GM23248 (cell line): ENCODE data around the gene ZNF584. TPM values are rescaled to one million over a fixed set of nuclear protein-coding genes. Genes with fewer than 3 reads are reported as not detected.

Source experiments
- DNase-seq: peaks from one replicate; pipeline ENCODE4 v3.0.0-alpha.2; 2015
- H2AFZ ChIP-seq: fragments of 200-600 bp; sonication (generic); 2 replicates; pipeline ENCODE4 v1.6.1; 2016; ENCODE audit warnings: antibody characterized with exemption
- H3F3A ChIP-seq: fragments of 200-600 bp; sonication (generic); 2 replicates; pipeline ENCODE4 v1.6.1; 2016; ENCODE audit warnings: mild to moderate bottlenecking, antibody characterized with exemption, mixed run types; ENCODE audit not compliant: insufficient read depth
- H3K27ac ChIP-seq: fragments of 200-600 bp; sonication (generic); 2 replicates; pipeline ENCODE4 v1.5.1; 2016; ENCODE audit warnings: mild to moderate bottlenecking
- H3K27me3 ChIP-seq: fragments of 200-600 bp; sonication (generic); replicated peaks from 2 replicates; pipeline ENCODE4 v1.6.1; 2016; ENCODE audit warnings: mild to moderate bottlenecking; ENCODE audit not compliant: insufficient read depth
- H3K36me3 ChIP-seq: fragments of 200-600 bp; sonication (generic); 2 replicates; pipeline ENCODE4 v1.6.1; 2016; ENCODE audit warnings: low read depth, mild to moderate bottlenecking
- H3K4me1 ChIP-seq: fragments of 200-600 bp; sonication (generic); 2 replicates; pipeline ENCODE4 v1.6.1; 2016; ENCODE audit warnings: mild to moderate bottlenecking; ENCODE audit not compliant: insufficient read depth
- H3K4me2 ChIP-seq: fragments of 200-600 bp; sonication (generic); one replicate; pipeline ENCODE4 v1.6.1; 2016; ENCODE audit warnings: mild to moderate bottlenecking; ENCODE audit not compliant: unreplicated experiment
- H3K4me3 ChIP-seq: fragments of 200-600 bp; sonication (generic); 2 replicates; pipeline ENCODE4 v1.5.1; 2016; ENCODE audit warnings: mild to moderate bottlenecking
- H3K79me2 ChIP-seq: fragments of 200-600 bp; sonication (generic); 2 replicates; pipeline ENCODE4 v1.6.1; 2016; ENCODE audit warnings: mild to moderate bottlenecking; ENCODE audit not compliant: insufficient read depth
- H3K9ac ChIP-seq: fragments of 200-600 bp; sonication (generic); 2 replicates; pipeline ENCODE4 v1.6.1; 2016; ENCODE audit warnings: mild to moderate bottlenecking
- H3K9me2 ChIP-seq: fragments of 200-600 bp; sonication (generic); 2 replicates; pipeline ENCODE4 v1.6.1; 2016; ENCODE audit warnings: mixed run types, mild to moderate bottlenecking, moderate library complexity; ENCODE audit not compliant: insufficient read depth
- H3K9me3 ChIP-seq: fragments of 200-600 bp; sonication (generic); one replicate; pipeline ENCODE4 v1.6.1; 2017; ENCODE audit warnings: low read depth
- H4K20me1 ChIP-seq: fragments of 200-600 bp; sonication (generic); 2 replicates; pipeline ENCODE4 v1.6.0; 2016; ENCODE audit not compliant: insufficient read depth
- EZH2 ChIP-seq: fragments of 200-600 bp; sonication (generic); IDR thresholded peaks from 2 replicates; pipeline ENCODE4 v1.6.1; 2018; ENCODE audit warnings: antibody characterized with exemption, mild to moderate bottlenecking; ENCODE audit not compliant: insufficient read depth, poor library complexity, severe bottlenecking
- EZH2phosphoT487 ChIP-seq: fragments of 200-600 bp; sonication (generic); IDR thresholded peaks from 2 replicates; pipeline ENCODE4 v1.6.1; 2018; ENCODE audit warnings: antibody characterized with exemption, moderate library complexity, mild to moderate bottlenecking, low read depth; ENCODE audit not compliant: insufficient read depth
- WGBS, 2 experiments: methylation state at CpG; one replicate each; pipeline ENCODE4 v1.1.6; 2015 to 2017; ENCODE audit warnings: low lambda C conversion rate in 2 of 2, low coverage in 1 of 2; ENCODE audit errors: missing lambda C conversion rate in 2 of 2; 5-methylcytosine and 5-hydroxymethylcytosine counted together
- in situ Hi-C: fragments of 300-500 bp; cut with MboI; formaldehyde crosslinking; loops from 2 replicates; pipeline ENCODE4 v1.15.0; 2020
- polyA plus RNA-seq: library from polyadenylated mRNA; unstranded; fragments of >200 nt; fragmentation: Nextera tagmentation; extraction: Ambion mirVana; gene quantifications from 2 replicates; pipeline ENCODE4 v1.2.1, GENCODE V29; 2016
- total RNA-seq: library from RNA; depleted of rRNA; stranded (reverse); fragments of >200 nt; shearing (Covaris generic); gene quantifications from 2 replicates; pipeline ENCODE4 v1.2.3, GENCODE V29; 2014

Gene ZNF584
- total and polyA plus RNA-seq, 2 experiments from 2014 or later = 12.7 to 14.6 TPM

DNA sequence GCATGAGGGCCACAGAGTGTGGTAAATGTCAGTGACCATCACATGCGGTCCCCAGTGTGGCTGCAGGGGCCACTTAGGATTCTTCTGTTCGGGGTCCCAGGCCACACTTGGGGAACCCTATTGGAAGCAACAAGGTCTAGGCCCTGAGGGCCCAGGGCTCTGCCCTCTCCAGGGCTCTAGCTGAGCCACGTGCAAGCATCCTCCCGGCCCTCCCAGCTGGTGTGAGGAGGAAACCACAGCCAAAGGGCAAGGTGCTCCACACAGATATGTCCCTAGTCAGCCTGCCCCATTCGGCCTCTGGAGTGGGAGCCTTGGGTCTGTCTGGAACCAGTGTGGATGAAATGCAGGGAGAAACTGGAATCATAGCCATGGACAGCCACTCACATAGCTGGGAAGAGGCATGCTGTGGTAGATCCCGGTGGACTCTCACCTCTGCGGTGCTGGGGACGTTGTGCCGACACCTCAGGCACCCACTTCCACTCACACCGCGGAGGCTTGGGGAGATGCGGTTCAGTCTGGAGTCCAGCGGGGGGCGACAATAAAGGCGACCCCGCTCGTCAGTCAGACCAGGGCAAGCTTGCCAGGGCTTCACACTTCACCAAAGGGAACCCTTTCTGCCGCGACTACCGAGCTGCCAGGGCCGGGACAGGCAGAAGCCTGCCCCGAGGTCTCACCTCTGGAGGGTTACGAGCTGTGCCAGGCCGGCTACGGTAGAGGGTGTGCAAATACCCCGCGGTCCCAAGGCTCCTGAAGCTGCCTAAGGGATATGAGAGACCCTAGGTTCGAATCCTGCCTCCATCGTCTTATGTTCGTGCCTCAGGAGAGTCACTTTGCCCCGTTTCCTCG lies 41.6 kb upstream of the ZNF584 start:
- Histone ChIP-seq H3K9me2 (no peaks in the 10 kb centered on the region), H3K4me1 (no peaks in the 10 kb centered on the region)
- no peak for TF ChIP-seq EZH2
- TF ChIP-seq EZH2phosphoT487 = no peak

DNA sequence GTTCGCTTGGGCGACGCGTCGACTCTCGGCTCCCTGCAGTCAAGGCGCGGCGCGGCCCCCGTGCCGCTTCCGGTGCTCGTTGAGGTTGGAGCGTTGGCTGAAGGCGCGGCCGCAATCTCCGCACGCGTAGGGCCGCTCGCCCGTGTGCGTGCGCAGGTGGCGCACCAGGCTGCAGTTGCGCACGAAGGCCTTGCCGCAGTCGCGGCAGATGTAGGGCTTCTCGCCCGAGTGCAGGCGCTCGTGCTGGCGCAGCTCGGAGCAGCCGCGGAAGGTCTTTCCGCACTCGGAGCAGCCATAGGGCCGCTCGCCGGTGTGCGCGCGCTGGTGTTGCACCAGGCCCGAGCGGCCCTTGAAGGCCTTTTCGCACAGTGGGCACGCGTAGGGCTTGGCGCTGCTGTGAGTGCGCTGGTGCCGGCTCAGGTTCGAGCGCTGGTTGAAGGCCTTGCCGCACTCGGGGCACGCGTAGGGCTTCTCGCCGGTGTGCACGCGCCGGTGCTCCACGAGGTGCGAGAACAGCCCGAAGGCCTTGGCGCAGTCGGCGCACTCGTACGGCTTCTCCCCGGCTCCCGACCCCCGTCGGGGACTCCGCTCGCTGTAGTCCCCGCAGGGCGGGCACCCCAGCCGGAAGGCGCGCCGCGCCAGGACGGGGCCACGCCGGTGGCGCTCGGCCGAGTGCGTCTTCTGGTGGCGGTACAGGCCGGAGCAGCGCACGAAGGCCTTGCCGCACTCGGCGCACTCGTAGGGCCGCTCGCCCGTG lies 40.6 kb upstream of the ZNF584 start:
- in situ Hi-C loops = no loop called here
- no peak overlapping the region for H2AFZ ChIP-seq
- no peaks in the 10 kb centered on the region for H3K9me2 ChIP-seq
- no peaks in the 10 kb centered on the region for H3K79me2 ChIP-seq
- H4K20me1 ChIP-seq = no peaks in the 10 kb centered on the region
- H3K9ac ChIP-seq = no peak overlapping the region
- 87 to 91% methylated on average over 80 to 106 of the region's 106 CpGs for WGBS, 2 experiments
- H3K4me2 ChIP-seq = no peak overlapping the region
- H3K9me3 ChIP-seq = no peaks in the 10 kb centered on the region
- no peaks in the 10 kb centered on the region for H3F3A ChIP-seq
- no peak for TF ChIP-seq EZH2phosphoT487
- no peak for TF ChIP-seq EZH2
- H3K27ac ChIP-seq = no peak overlapping the region
- no peaks in the 10 kb centered on the region for H3K27me3 ChIP-seq
- no peak overlapping the region for H3K4me3 ChIP-seq
- H3K36me3 ChIP-seq = no peaks in the 10 kb centered on the region
- no peaks in the 10 kb centered on the region for H3K4me1 ChIP-seq
- no peak for DNase-seq

More for the DNA sequence above, 41.6 kb upstream of the ZNF584 start:
- no peak overlapping the region for H3K4me3 ChIP-seq
- H3K27ac ChIP-seq = no peak overlapping the region
- WGBS, 2 experiments = 75 to 81% methylated on average over 27 to 32 of the region's 32 CpGs
- H3K27me3 ChIP-seq = no peaks in the 10 kb centered on the region
- no peaks in the 10 kb centered on the region for H3K79me2 ChIP-seq
- no peaks in the 10 kb centered on the region for H4K20me1 ChIP-seq
- H3F3A ChIP-seq = 0 out of 2 replicates have a peak, but pooled peaks cover under 1% of the 10 kb centered on the region
- no peaks in the 10 kb centered on the region for H3K36me3 ChIP-seq
- no peak overlapping the region for H2AFZ ChIP-seq
- in situ Hi-C loops = no loop called here
- no peak overlapping the region for H3K9ac ChIP-seq
- H3K9me3 ChIP-seq = no peaks in the 10 kb centered on the region
- no peak overlapping the region for H3K4me2 ChIP-seq
- DNase-seq = no peak

DNA sequence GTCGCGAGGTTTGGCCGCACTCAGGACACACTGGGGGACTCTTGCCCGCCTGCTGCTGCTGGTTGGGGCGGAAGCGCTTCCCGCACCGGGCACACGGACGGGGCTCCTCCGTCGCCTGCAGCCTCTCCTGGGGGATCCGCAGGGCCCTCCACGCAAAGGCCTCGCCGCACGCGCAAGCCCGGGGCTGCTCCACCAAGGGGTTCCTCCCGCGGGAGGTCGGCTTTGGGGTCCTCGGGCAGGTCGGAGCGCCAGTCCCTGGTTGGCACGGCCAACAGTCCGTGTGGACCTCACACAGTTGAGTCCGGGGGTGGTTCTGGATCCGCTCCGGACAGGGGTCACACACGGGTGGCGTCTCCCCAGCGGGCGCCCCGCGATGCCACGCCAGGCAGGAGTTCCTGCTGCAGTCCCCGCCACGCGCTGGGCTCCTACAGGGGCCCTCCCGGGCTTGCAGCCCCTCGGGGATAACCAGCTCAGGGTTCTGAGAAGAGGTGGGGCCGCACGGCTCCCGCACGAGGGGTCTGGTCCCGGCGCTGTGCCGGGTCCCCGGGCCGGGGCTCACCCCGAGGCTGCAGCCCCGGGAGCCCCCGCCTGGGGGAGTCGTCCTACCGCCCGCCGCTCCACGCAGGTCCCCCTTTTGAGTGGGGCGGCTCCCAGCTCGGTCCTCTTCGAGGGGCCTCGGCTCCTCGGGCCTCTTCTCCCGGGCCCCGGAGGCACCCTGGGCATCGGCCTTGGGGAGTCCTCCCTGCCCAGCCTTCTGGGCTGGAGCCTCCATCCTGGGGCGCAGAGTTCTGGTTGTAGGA lies 39.7 kb upstream of the ZNF584 start:
- Histone ChIP-seq H4K20me1 (no peaks in the 10 kb centered on the region), H3K79me2 (no peaks in the 10 kb centered on the region), H3K9ac (no peak overlapping the region), H3K36me3 (no peaks in the 10 kb centered on the region), H2AFZ (no peak overlapping the region), H3F3A (no peaks in the 10 kb centered on the region), H3K9me2 (no peaks in the 10 kb centered on the region), H3K4me1 (no peaks in the 10 kb centered on the region), H3K27me3 (no peaks in the 10 kb centered on the region), H3K4me3 (no peak overlapping the region), H3K9me3 (no peaks in the 10 kb centered on the region), H3K27ac (no peak overlapping the region), H3K4me2 (no peak overlapping the region)
- DNase-seq = no peak
- in situ Hi-C loops = no loop called here
- 83 to 87% methylated on average over 33 to 68 of the region's 68 CpGs for WGBS, 2 experiments
- TF ChIP-seq EZH2 (no peak), EZH2phosphoT487 (no peak)
